ENCODE measurements around the gene PDS5B. TPM values are rescaled to one million over a fixed set of nuclear protein-coding genes. Genes with fewer than 3 reads are reported as not detected.

Gene PDS5B
- total and polyA plus RNA-seq, 2 experiments from 2014 or later = 43.9 to 46.5 TPM

GRCh38 chr13:32804673-32805230 is 218.5 kb downstream of the PDS5B start:
- Histone ChIP-seq H3F3A (replicated peaks; ENCODE audit: low read depth) (no peaks in the 10 kb centered on the region), H3K27ac (ENCODE audit: low read depth) (no peak overlapping the region), H4K20me1 (replicated peaks; ENCODE audit: insufficient read depth) (no peaks in the 10 kb centered on the region), H3K9me2 (ENCODE audit: insufficient read depth) (peaks cover 2% of the 10 kb centered on the region; the same call in 1 of the 2 replicates), H2AFZ (0 out of 2 replicates have a peak overlapping the region, but pooled peaks have one; percentile 19), H3K27me3 (ENCODE audit: insufficient read depth) (no peaks in the 10 kb centered on the region), H3K36me3 (ENCODE audit: insufficient read depth) (no peaks in the 10 kb centered on the region), H3K4me1 (ENCODE audit: insufficient read depth) (peaks cover 6% of the 10 kb centered on the region; the same call in 1 of the 2 replicates), H3K79me2 (replicated peaks; ENCODE audit: insufficient read depth) (no peaks in the 10 kb centered on the region), H3K4me3 (no peak overlapping the region), H3K4me2 (no peak overlapping the region)
- Mint-ChIP-seq H3K9me3 (peaks cover 6% of the 10 kb centered on the region; the same call in 1 of the 3 replicates), H3K4me1 (peaks cover 3% of the 10 kb centered on the region; the same call in 2 of the 3 replicates), H3K36me3 (ENCODE audit: low read depth) (no peaks in the 10 kb centered on the region), H3K27ac (no peak overlapping the region), H3K27me3 (ENCODE audit: insufficient read depth, low read depth, poor library complexity) (no peaks in the 10 kb centered on the region), H3K4me3 (no peak overlapping the region)
- TF ChIP-seq REST (IDR thresholded peaks at IDR 0.05; ENCODE audit: unreplicated experiment) (no peak), NANOG (IDR thresholded peaks at IDR 0.05; ENCODE audit: borderline replicate concordance) (no peak), EZH2 (IDR thresholded peaks at IDR 0.05; ENCODE audit: low read depth, unreplicated experiment) (no peak), EZH2phosphoT487 (IDR thresholded peaks at IDR 0.05; ENCODE audit: unreplicated experiment) (no peak), ETS1 (IDR thresholded peaks at IDR 0.05) (no peak), ZNF462 (CRISPR knock-in tag; IDR thresholded peaks at IDR 0.05) (no peak)
- DNase-seq (ENCODE audit: low spot score) (no peak), ATAC-seq (peak; percentile 66)

Measured in GM23338 (cell line).